Mesangial cell (primary cell): ENCODE results near the gene FCER1G. TPM values are rescaled to one million over a fixed set of nuclear protein-coding genes. Genes with fewer than 3 reads are reported as not detected.

Experiments
- total RNA-seq: library from RNA; depleted of rRNA; stranded (reverse); fragments of >200 nt; gene quantifications from 2 replicates; pipeline ENCODE4 v1.2.3, GENCODE V29; 2015

The FCER1G gene
- 1.3 TPM in 1 of 2 replicates, not detected in the other for total RNA-seq

DNA sequence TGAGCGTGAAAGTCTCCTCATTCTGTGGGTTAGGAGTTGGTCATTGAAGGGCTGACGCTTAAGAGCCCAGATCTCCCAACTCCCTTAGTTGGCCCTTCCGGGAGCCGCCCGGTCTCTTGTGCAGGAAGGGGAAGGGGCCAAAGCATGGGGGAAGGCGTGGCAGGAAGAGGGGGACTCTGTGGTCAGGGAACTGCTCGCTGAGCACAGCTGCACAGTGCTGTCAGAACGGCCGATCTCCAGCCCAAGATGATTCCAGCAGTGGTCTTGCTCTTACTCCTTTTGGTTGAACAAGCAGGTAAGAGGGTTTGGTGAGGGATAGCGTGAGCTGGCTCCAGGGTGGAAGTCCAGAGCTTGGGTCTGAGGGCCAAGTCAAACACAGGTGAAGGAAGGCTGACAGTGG lies at the start of gene FCER1G:
FCER1G (plus strand) TSS at position 220 of the 400 bp plus-strand sequence; CDS start at position 247, 27 bp downstream.

DNA sequence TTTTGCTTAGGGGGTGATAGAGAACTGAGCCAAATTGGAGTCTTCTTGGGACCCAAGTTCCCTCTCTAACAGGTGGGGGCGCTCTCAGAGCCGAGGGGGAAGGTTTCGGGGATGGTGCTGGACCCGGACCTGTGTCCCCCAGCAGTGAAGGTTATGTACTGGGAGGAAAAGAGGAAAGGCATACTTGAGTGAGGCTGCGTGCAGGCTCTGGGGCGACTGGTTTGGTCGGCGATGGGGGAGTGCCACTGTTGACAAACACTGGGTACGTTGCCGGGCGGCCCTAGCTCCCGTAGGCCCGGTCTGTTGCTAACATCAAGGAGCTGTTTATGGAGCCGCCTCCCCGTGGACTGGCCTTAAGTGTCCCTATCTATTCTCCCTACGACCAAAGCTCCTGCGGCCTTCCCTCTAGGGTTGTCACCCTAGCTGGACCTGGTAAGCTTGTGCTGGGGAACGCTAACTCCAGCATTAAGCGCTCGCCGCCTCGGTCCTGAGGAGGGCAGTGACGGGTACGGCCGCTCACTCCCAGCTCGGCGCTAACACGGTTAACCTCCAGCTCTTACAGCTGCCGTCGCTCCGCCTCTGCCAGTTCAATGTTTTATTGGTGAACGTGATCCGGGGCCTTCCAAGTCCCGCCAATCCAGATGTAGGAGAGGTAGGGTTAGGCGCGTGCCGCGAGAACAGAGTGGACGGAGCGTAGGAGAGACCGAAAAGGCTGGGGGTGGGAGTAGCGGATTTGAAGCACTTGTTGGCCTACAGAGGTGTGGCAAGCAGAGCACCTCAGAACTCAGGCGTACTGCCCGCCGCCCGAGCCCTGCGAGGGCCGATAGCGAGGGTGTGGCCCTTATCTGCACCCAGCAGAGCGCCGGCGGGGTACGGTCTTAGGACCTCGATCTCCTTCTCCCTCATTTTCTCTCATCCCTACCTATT lies 49.1 kb upstream of the FCER1G start, which contains the start of gene PPOX:
PPOX (plus strand) TSS at position 685 of the 927 bp plus-strand sequence. CDS start 422 bp downstream, outside the sequence.

DNA sequence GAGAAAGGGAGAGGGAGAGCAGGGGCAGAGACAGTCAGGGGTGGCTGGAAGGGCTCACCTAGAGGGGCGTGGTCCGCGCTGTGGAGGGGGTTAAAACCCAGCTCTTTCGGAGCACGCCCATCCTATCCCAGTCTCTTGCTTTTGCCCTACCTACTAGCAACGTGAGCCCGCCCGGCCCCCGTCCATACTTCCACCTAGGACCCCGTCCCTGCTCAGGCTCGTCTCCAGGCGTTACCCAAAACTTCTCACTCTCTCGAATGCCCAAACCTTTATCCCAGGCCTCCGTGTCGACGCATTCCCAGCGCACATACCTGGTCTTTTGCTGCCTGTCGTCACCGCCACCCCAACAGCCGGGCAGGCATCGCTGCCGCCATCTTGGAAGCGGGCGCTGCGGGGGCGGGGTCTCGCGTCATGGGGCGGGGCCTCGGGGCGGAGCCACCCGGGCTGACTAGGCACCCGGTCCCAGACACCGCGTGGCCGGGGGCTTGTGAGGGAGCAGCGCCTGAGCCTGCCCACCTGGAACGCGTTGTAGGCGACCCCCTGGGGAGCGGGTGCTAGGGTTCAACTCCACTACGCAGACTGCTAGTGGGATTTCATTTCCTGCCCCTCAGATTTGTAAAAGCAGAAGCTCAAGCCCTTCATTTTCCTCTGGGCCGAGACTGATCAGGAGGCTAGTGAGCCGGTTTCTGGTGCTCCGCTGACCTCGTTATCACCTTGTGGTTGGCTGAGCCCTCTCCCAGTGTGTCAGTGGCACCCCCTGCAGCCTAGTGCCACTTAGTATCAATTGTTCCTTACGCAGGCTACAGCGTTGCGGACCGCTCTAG lies 37.8 kb upstream of the FCER1G start, which contains the start of gene B4GALT3:
B4GALT3 (minus strand) TSS at position 396 of the 824 bp plus-strand sequence. CDS start 1,447 bp downstream, outside the sequence.

DNA sequence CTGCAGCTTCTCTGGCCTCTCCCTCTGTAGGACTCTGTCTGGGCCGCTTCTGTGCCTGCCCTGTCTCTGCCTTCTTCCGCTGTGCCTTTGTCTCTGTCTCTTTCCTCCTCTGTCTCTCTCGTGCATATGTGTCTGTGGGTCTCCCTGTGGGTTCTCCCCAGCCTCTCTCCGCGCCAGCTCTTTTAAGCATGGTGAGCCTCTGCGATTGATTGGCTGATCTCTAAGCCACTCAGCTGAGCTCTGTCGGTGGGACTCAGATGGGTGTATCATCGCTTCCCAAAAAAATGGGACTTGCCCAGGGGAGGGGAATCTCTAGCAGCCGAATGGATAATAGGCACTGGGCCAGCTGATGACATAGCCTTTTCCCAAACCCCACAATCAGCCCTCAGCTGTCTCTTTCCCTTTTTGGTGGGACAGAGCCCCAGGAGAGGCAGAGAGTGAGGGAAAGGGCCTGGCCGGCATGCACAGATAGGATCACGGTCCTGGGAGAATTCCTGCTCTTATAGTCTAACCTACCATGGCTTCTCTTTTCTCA lies 16.1 kb upstream of the FCER1G start, which contains the start of gene ADAMTS4:
ADAMTS4 (minus strand) TSS at position 158 of the 535 bp plus-strand sequence. CDS start 427 bp downstream, outside the sequence.

DNA sequence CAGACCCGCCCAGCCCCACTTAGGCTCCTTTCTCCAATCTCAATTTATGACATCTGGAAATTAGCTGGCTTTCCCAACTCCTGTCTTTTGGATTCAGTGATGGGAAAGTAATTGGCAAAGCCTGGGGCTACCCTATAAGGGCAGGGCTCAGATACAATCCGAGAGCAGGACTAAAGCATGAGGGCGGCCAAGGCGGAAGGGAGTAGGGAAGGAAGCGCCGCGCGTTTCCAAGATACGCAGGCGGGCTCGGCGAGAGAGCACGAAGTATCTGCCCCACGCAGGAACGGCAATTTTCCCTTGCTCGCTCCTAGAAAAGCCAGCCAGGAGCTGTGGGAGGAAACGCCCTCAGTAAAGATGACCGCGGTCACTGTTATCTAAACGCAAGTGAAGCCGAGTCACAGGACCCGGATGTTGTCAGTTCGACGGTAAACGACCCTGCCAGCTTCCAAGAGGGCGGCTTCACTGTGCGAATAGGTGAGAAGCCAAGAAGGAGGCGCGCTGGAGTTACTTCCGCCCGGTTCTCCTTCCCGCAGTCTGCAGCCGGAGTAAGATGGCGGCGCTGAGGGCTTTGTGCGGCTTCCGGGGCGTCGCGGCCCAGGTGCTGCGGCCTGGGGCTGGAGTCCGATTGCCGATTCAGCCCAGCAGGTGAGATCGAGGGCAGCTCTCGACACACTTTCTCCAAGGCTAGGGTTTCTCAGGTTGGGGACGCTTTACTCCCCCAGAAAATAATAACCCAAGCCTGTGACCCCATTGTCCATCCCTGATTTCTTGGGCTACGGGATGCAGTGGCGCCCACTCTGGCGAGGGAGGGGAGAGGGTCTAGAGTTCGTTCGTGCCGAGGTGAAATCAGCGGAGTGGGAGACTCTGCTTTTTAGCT lies 13.0 kb upstream of the FCER1G start, which contains the start of gene NDUFS2:
NDUFS2 (plus strand) TSS at position 532 of the 877 bp plus-strand sequence; CDS start at position 551, 19 bp downstream.

DNA sequence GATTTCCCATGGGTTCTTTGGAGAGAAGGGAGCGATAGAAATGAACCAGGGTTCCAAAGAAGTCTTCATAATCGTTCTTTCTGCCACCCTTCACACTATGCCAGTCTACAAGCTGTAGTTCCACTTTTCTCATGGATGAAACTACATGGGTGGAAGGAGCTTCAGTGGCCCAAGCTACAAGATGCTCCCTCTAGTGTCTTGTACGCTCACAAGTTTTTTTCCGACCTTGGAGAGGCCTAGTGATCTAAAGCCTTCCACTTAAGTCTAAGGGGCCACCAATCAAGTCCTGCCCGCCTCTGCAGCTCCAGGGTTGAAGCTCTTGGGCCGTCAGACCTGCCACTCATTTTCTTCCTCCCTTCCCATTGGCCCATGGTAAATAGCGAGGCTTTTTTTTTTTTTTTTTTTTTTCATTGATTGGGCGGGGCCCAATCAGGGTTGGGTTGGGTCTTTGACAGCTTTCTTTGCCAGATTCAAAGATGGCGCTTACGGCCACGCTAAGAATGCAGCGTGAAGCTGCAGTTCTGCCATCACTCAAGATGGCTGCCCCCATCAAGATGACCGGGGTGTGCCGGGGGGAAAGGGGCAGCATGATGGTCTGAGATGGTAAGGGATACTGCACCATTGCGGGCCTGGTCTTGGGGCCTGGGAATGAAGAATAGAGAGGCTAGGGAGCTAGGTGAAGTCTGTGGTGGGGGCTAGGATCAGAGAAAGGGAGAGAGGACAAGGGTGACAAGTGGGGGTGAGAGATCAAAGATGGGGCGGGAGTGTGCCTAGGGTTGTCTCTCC lies 10.6 kb downstream of the FCER1G start, which contains the start of gene TOMM40L:
TOMM40L (plus strand) TSS at position 527 of the 786 bp plus-strand sequence. CDS start 430 bp downstream, outside the sequence.

DNA sequence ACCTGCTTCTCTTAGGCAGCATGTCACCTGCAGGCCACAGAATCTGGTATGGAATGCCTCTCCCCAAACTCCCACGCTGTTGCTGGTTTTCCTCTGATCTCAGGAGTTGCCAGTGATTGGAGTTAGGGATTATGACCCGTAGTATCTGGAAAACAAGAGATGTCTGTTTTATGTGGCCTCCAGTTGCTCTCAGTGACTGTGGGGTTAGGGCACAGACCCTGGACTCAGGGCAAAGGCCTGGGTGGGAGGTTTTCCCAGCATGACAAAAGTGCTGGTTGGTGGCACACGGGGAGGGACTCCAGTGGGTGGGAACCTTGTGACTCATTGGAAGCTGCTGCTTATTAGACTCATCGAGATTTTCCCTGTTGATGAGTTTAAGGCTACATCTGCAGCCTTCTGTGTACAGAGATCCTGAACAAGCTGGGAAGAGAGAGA lies 23.0 kb downstream of the FCER1G start, which contains the start of gene NR1I3:
NR1I3 (minus strand) TSS at position 165 of the 435 bp plus-strand sequence. CDS start 1,638 bp downstream, outside the sequence.

DNA sequence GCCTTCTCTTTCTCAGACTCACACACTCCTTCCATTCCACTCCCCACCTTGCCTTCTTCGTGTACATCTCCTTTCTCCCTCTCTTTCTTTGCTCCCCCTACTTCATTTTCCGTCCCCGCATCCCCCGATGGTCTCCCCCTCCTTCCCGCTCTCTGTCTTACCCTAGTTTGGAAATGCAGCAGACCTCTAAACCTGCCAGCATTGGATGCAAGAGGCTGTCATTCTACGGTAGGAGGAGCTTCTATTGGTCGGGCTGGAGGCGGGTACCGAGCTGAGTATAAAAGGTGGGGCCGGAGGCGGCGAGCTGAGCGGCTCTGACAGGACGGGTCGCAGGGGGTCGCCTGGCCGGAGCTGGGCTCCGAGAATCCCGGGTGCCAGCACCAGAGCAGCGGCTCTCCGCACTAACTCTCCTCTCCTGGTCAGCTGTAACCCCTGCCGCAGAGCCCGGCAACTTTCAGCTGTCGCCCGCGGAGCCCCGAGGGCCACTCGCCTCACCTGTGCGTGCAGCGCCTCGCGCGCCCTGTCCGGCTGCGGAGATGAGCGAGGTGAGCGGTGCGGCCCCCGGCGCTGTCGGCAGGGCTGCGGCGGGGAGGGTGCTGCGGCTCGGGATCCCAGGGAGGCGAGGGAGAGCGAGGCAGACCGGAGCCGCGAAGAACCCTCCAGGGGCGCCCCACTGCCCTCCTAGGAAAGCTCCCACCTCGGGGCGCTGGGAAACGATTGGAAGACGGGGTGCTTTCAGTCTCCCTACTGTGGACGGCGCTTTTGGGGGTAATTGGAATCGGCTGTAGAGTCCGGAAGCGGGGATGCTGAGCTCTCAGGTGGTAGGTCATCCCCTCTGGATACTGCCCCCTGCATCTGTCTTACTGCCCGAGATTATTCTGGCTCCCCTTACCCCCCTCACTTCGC lies 43.6 kb downstream of the FCER1G start, which contains the start of gene PCP4L1:
PCP4L1 (plus strand) TSS at position 307 of the 906 bp plus-strand sequence; CDS start at position 537, 230 bp downstream.

Other genes starting within 250 kb of the FCER1G start
- 20.0 and 27.5 TPM in 2 replicates for gene F11R, start 194.1 kb upstream of the FCER1G start, total RNA-seq
- 43.5 and 103 TPM in 2 replicates for gene TSTD1, start 176.3 kb upstream of the FCER1G start, total RNA-seq
- 36.6 and 41.6 TPM in 2 replicates for gene USF1, start 169.3 kb upstream of the FCER1G start, total RNA-seq
- not detected in 2 replicates for gene ARHGAP30, start 145.4 kb upstream of the FCER1G start, total RNA-seq
- gene NECTIN4, start 125.7 kb upstream of the FCER1G start, total RNA-seq = under 0.01 and 0.16 TPM in 2 replicates
- gene KLHDC9, start 116.9 kb upstream of the FCER1G start, total RNA-seq = 3.7 and 8.4 TPM in 2 replicates
- gene PFDN2, start 97.3 kb upstream of the FCER1G start, total RNA-seq = 25.9 and 58.7 TPM in 2 replicates
- 30.5 and 31.9 TPM in 2 replicates for gene NIT1, start 97.2 kb upstream of the FCER1G start, total RNA-seq
- 32.1 and 41.1 TPM in 2 replicates for gene DEDD, start 82.6 kb upstream of the FCER1G start, total RNA-seq
- gene UFC1, start 61.3 kb upstream of the FCER1G start, total RNA-seq = 65.0 and 66.7 TPM in 2 replicates
- gene USP21, start 55.8 kb upstream of the FCER1G start, total RNA-seq = 14.2 and 19.6 TPM in 2 replicates
- 16.8 and 21.4 TPM in 2 replicates for gene PPOX, start 48.9 kb upstream of the FCER1G start, total RNA-seq
- 40.9 and 46.8 TPM in 2 replicates for gene B4GALT3, start 37.8 kb upstream of the FCER1G start, total RNA-seq
- 0.25 and 0.49 TPM in 2 replicates for gene ADAMTS4, start 16.2 kb upstream of the FCER1G start, total RNA-seq
- gene NDUFS2, start 12.9 kb upstream of the FCER1G start, total RNA-seq = 98.3 and 117 TPM in 2 replicates
- gene APOA2, start 8.3 kb downstream of the FCER1G start, total RNA-seq = not detected in 2 replicates
- 9.3 and 10.0 TPM in 2 replicates for gene TOMM40L, start 10.8 kb downstream of the FCER1G start, total RNA-seq
- not detected in 2 replicates for gene NR1I3, start 22.9 kb downstream of the FCER1G start, total RNA-seq
- gene PCP4L1, start 43.5 kb downstream of the FCER1G start, total RNA-seq = not detected in 2 replicates
- 0.38 and 0.49 TPM in 2 replicates for gene MPZ, start 94.7 kb downstream of the FCER1G start, total RNA-seq
- 37.8 and 73.1 TPM in 2 replicates for gene SDHC, start 99.1 kb downstream of the FCER1G start, total RNA-seq
- not detected in 2 replicates for gene CFAP126, start 152.6 kb downstream of the FCER1G start, total RNA-seq